ENCODE data around the gene FAM200B.

DNA sequence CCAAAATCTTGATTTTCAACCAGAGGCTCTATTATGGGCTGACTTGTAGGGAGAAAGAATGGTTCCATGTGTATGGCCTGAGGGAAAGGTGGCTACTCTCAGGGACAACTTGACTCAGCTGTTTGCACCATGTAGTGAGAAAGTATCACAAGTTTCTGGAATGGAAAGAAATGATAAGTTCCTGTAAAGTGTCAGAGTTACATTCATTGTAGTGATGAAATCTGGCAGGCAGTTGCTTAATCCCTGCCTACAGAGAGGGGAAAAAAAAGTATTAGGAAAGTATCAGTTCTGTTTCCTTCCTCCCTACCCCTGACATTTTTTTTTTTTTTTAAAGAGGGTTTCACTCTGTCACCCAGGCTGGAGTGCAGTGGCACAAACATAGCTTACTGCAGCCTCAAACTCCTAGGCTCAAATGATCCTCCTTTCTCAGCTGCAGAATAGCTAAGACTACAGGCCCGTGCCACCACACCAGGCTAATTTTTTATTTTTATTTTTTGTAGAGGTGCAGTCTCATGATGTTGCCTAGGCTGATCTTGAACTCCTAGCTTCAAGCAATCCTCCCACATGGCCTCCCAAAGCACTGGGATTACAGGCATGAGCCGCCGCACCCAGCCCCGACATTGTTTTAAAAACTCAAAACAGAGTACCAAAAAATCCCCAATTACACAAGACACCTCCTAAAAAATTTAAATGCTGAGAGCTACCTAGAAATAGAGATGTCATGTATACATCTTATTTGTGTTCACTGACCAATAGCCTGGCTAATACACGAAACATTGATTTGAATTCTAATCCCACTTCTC, 21.7 kb upstream of the FAM200B start:
- TF ChIP-seq, protein P1, sequence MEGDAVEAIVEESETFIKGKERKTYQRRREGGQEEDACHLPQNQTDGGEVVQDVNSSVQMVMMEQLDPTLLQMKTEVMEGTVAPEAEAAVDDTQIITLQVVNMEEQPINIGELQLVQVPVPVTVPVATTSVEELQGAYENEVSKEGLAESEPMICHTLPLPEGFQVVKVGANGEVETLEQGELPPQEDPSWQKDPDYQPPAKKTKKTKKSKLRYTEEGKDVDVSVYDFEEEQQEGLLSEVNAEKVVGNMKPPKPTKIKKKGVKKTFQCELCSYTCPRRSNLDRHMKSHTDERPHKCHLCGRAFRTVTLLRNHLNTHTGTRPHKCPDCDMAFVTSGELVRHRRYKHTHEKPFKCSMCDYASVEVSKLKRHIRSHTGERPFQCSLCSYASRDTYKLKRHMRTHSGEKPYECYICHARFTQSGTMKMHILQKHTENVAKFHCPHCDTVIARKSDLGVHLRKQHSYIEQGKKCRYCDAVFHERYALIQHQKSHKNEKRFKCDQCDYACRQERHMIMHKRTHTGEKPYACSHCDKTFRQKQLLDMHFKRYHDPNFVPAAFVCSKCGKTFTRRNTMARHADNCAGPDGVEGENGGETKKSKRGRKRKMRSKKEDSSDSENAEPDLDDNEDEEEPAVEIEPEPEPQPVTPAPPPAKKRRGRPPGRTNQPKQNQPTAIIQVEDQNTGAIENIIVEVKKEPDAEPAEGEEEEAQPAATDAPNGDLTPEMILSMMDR (IDR thresholded peaks at IDR 0.05) = no peak
- no peak for TF ChIP-seq POLR2A (IDR thresholded peaks at IDR 0.05)
